Femur (tissue), 1 donor: ENCODE results near the gene TNFSF13B.
"Not testable (repeated sequence)": the region's sequence is repeated elsewhere in the genome, so short reads cannot be mapped to it uniquely, and the experiment has no call there.

Experiments used
- DNase-seq: peaks from one replicate; pipeline ENCODE4 v3.0.0-alpha.2; 2017

TNFSF13B gene

GRCh38 chr13:108283110-108283509, 13.6 kb downstream of the TNFSF13B start:
- DNase-seq: no peak

GRCh38 chr13:108288741-108289140, 19.2 kb downstream of the TNFSF13B start:
- no peak for DNase-seq

- DNase-seq: no peak
Measured at GRCh38 chr13:108289819-108290218, 20.3 kb downstream of the TNFSF13B start.

- DNase-seq: no peak
Measured at GRCh38 chr13:108297114-108297513, 27.6 kb downstream of the TNFSF13B start.

- DNase-seq: no peak
Measured at GRCh38 chr13:108302279-108302678, 32.8 kb downstream of the TNFSF13B start.

GRCh38 chr13:108304170-108305016, 34.9 kb downstream of the TNFSF13B start:
- no peak for DNase-seq

- no peak for DNase-seq
Measured at GRCh38 chr13:108305655-108306054, 36.1 kb downstream of the TNFSF13B start.

GRCh38 chr13:108306860-108307259, 37.3 kb downstream of the TNFSF13B start:
- no peak for DNase-seq

GRCh38 chr13:108311596-108311995, 42.1 kb downstream of the TNFSF13B start:
- DNase-seq: not testable (repeated sequence)

- DNase-seq: no peak
Measured at GRCh38 chr13:108313382-108313781, 43.9 kb downstream of the TNFSF13B start.

GRCh38 chr13:108315273-108315672, 45.8 kb downstream of the TNFSF13B start:
- DNase-seq: no peak

- no peak for DNase-seq
Measured at GRCh38 chr13:108315991-108316390, 46.5 kb downstream of the TNFSF13B start.

GRCh38 chr13:108316413-108316812, 46.9 kb downstream of the TNFSF13B start:
- no peak for DNase-seq

GRCh38 chr13:108322206-108322824, 52.8 kb downstream of the TNFSF13B start:
- no peak for DNase-seq

GRCh38 chr13:108323031-108323430, 53.5 kb downstream of the TNFSF13B start:
- no peak for DNase-seq

GRCh38 chr13:108325863-108326262, 56.3 kb downstream of the TNFSF13B start:
- no peak for DNase-seq

- DNase-seq: no peak
Measured at GRCh38 chr13:108326309-108326708, 56.8 kb downstream of the TNFSF13B start.

- DNase-seq: no peak
Measured at GRCh38 chr13:108328848-108329247, 59.3 kb downstream of the TNFSF13B start.

GRCh38 chr13:108332791-108333190, 63.3 kb downstream of the TNFSF13B start:
- DNase-seq: no peak

GRCh38 chr13:108342369-108343289, 73.1 kb downstream of the TNFSF13B start:
- no peak for DNase-seq

- DNase-seq: no peak
Measured at GRCh38 chr13:108345016-108345415, 75.5 kb downstream of the TNFSF13B start.

- no peak for DNase-seq
Measured at GRCh38 chr13:108346376-108346775, 76.9 kb downstream of the TNFSF13B start.

GRCh38 chr13:108349269-108349668, 79.8 kb downstream of the TNFSF13B start:
- DNase-seq: no peak
